ENCODE results near the gene UBAP2L.

GRCh38 chr1:154192476-154192875 is 28.3 kb upstream of the UBAP2L start:
- no peak for TF ChIP-seq CTCF (conservative IDR thresholded peaks at IDR 0.05; ENCODE audit: low read depth in 2 of 2)
- TF ChIP-seq POLR2AphosphoS5 (IDR thresholded peaks at IDR 0.05; ENCODE audit: low read depth) = no peak
- TF ChIP-seq EZH2phosphoT487 (IDR thresholded peaks at IDR 0.05; ENCODE audit: unreplicated experiment) = no peak
- no peak for TF ChIP-seq EZH2 (IDR thresholded peaks at IDR 0.05; ENCODE audit: low read depth, unreplicated experiment)
- TF ChIP-seq REST (IDR thresholded peaks at IDR 0.05; ENCODE audit: unreplicated experiment) = no peak
- TF ChIP-seq JUNB (IDR thresholded peaks at IDR 0.05; ENCODE audit: unreplicated experiment) = no peak

Measured in GM23338 (cell line).